ENCODE data around the gene INCENP. TPM values are rescaled to one million over a fixed set of nuclear protein-coding genes. Genes with fewer than 3 reads are reported as not detected.

Gene INCENP
- total and polyA plus RNA-seq, 2 donors (not counting 1 experiment from before 2014, with no cell fraction given) = 8.9 to 37.8 TPM

GRCh38 chr11:62120001-62120400, 3.8 kb upstream of the INCENP start:
- Histone ChIP-seq H3K27me3 (replicated peaks in 1 of 4; ENCODE audit: control extremely low read depth in 1 of 4, control insufficient read depth in 3 of 4, insufficient read depth in 4 of 4, low read length in 3 of 4) (peaks cover 0 to 2% (median 0%) of the 10 kb centered on the region in 4 experiments), H4K20me1 (ENCODE audit: control insufficient read depth, insufficient read depth, low read length, poor library complexity, severe bottlenecking) (no peaks in the 10 kb centered on the region), H3K4me1 (ENCODE audit: control insufficient read depth in 2 of 2, insufficient read depth in 2 of 2, low read length in 2 of 2) (peaks cover 9 to 11% of the 10 kb centered on the region in 2 donors), H3K4me2 (replicated peaks; ENCODE audit: low read depth, low read length, poor library complexity, severe bottlenecking) (no peak overlapping the region), H3K36me3 (replicated peaks in 1 of 2; ENCODE audit: control extremely low read depth in 1 of 2, control insufficient read depth in 1 of 2, extremely low read depth in 1 of 2, insufficient read depth in 2 of 2, low read length in 1 of 2) (no peaks in the 10 kb centered on the region), H3K9me3 (ENCODE audit: control extremely low read depth in 1 of 3, control insufficient read depth in 2 of 3, insufficient read depth in 1 of 3, low read length in 2 of 3) (peaks cover 0 to 4% (median 3%) of the 10 kb centered on the region in 3 donors), H3K9ac (ENCODE audit: low read length) (no peak overlapping the region), H3K4me3 (ENCODE audit: control extremely low read depth in 1 of 5, extremely low read depth in 1 of 5, insufficient read depth in 1 of 5, low read depth in 2 of 5, low read length in 4 of 5) (no peak overlapping the region), H2AFZ (ENCODE audit: insufficient read depth, low read depth, low read length, poor library complexity, severe bottlenecking) (no peak overlapping the region), H3K27ac (ENCODE audit: low read length in 2 of 2) (no peak overlapping the region), H3K79me2 (ENCODE audit: control insufficient read depth, insufficient read depth, low read length) (peaks cover 13% of the 10 kb centered on the region)
- TF ChIP-seq CTCF (IDR thresholded peaks at IDR 0.05) (no peak), EZH2 (IDR thresholded peaks at IDR 0.05; ENCODE audit: borderline replicate concordance, insufficient read depth, low read depth, low read length, poor library complexity, severe bottlenecking) (no peak)
- ATAC-seq (ENCODE audit: low read depth) = no peak
- Mint-ChIP-seq H3K4me1 (peaks cover 14% of the 10 kb centered on the region), H3K27ac (no peak overlapping the region), H3K4me3 (no peak overlapping the region), H3K27me3 (no peaks in the 10 kb centered on the region), H3K9me3 (ENCODE audit: insufficient read depth) (peaks cover 8% of the 10 kb centered on the region)
- intact Hi-C loops (cut with micrococcal nuclease) = loop anchor here (5.0 to 10.0 kb wide), 3 partner anchors 228 to 765 kb away; partner anchors contain the start of genes FADS1 and FADS3
- ChIA-PET CTCF (interaction anchor here (4.4 kb wide), 1 partner anchor 13 kb away, joined by 22 read pairs; no protein-coding TSS in a partner anchor), POLR2A (no interaction called here)
- 93% methylated on average over 3 of the region's 4 CpGs for WGBS (ENCODE audit: insufficient coverage)
- DNase-seq = no peak

- ATAC-seq (ENCODE audit: low read depth) (no peak), DNase-seq (no peak)
- Histone ChIP-seq H3K27me3 (replicated peaks in 1 of 4; ENCODE audit: control extremely low read depth in 1 of 4, control insufficient read depth in 3 of 4, insufficient read depth in 4 of 4, low read length in 3 of 4) (peaks cover 0 to 2% (median 0%) of the 10 kb centered on the region in 4 experiments), H3K4me2 (replicated peaks; ENCODE audit: low read depth, low read length, poor library complexity, severe bottlenecking) (no peak overlapping the region), H4K20me1 (ENCODE audit: control insufficient read depth, insufficient read depth, low read length, poor library complexity, severe bottlenecking) (no peaks in the 10 kb centered on the region), H3K27ac (ENCODE audit: low read length in 2 of 2) (no peak overlapping the region), H3K4me1 (ENCODE audit: control insufficient read depth in 2 of 2, insufficient read depth in 2 of 2, low read length in 2 of 2) (peaks cover 11 to 13% of the 10 kb centered on the region in 2 donors), H2AFZ (ENCODE audit: insufficient read depth, low read depth, low read length, poor library complexity, severe bottlenecking) (no peak overlapping the region), H3K9me3 (ENCODE audit: control extremely low read depth in 1 of 3, control insufficient read depth in 2 of 3, insufficient read depth in 1 of 3, low read length in 2 of 3) (peaks cover 0 to 4% (median 3%) of the 10 kb centered on the region in 3 donors), H3K4me3 (ENCODE audit: control extremely low read depth in 1 of 5, extremely low read depth in 1 of 5, insufficient read depth in 1 of 5, low read depth in 2 of 5, low read length in 4 of 5) (no peak overlapping the region), H3K79me2 (ENCODE audit: control insufficient read depth, insufficient read depth, low read length) (peaks cover 17% of the 10 kb centered on the region), H3K9ac (ENCODE audit: low read length) (no peak overlapping the region), H3K36me3 (replicated peaks in 1 of 2; ENCODE audit: control extremely low read depth in 1 of 2, control insufficient read depth in 1 of 2, extremely low read depth in 1 of 2, insufficient read depth in 2 of 2, low read length in 1 of 2) (no peaks in the 10 kb centered on the region)
- intact Hi-C loops (cut with micrococcal nuclease) = loop anchor here (5.0 to 10.0 kb wide), 3 partner anchors 228 to 766 kb away; partner anchors contain the start of genes FADS1 and FADS3
- 94% methylated on average over 4 of the region's 5 CpGs for WGBS (ENCODE audit: insufficient coverage)
- H3K9me3 Mint-ChIP-seq (ENCODE audit: insufficient read depth) = peaks cover 8% of the 10 kb centered on the region
- POLR2A ChIA-PET = no interaction called here
- CTCF ChIA-PET = interaction anchor here (1.0 to 4.4 kb wide), 2 partner anchors 13 to 173 kb away, joined by 4 to 22 read pairs; no protein-coding TSS in a partner anchor
- H3K27me3 Mint-ChIP-seq = no peaks in the 10 kb centered on the region
- H3K4me1 Mint-ChIP-seq = peaks cover 18% of the 10 kb centered on the region
- H3K27ac Mint-ChIP-seq = no peak overlapping the region
- H3K4me3 Mint-ChIP-seq = no peak overlapping the region
- TF ChIP-seq EZH2 (IDR thresholded peaks at IDR 0.05; ENCODE audit: borderline replicate concordance, insufficient read depth, low read depth, low read length, poor library complexity, severe bottlenecking) = no peak
- no peak for TF ChIP-seq CTCF (IDR thresholded peaks at IDR 0.05)
Observed at GRCh38 chr11:62120431-62120830, 3.4 kb upstream of the INCENP start.

Data from B cell (primary cell).